HK-2 (cell line): ENCODE measurements around the gene CCDC102A.
A peak's percentile ranks its signal among the peaks of the same experiment; 100 is the strongest.
"Not testable (repeated sequence)": the region's sequence is repeated elsewhere in the genome, so short reads cannot be mapped to it uniquely, and the experiment has no call there.

Experiments used
- DNase-seq: peaks from one replicate; pipeline ENCODE4 v3.0.0-alpha.2; 2018; ENCODE audit not compliant: unreplicated experiment

Gene CCDC102A

GRCh38 chr16:57565461-57565860 lies 29.1 kb upstream of the CCDC102A start:
- no peak for DNase-seq

GRCh38 chr16:57564571-57565270 lies 28.4 kb upstream of the CCDC102A start:
- DNase-seq, result peak; percentile 34

- no peak for DNase-seq
Measured at GRCh38 chr16:57563761-57564160, 27.4 kb upstream of the CCDC102A start.

- no peak for DNase-seq
Measured at GRCh38 chr16:57563487-57563750, 27.0 kb upstream of the CCDC102A start.

- DNase-seq, result no peak
Measured at GRCh38 chr16:57562669-57563486, 26.5 kb upstream of the CCDC102A start.

- no peak for DNase-seq
Measured at GRCh38 chr16:57562066-57562465, 25.7 kb upstream of the CCDC102A start.

GRCh38 chr16:57559072-57559790 lies 22.9 kb upstream of the CCDC102A start:
- DNase-seq, result no peak

- no peak for DNase-seq
Measured at GRCh38 chr16:57556941-57557541, 20.7 kb upstream of the CCDC102A start.

- DNase-seq, result no peak
Measured at GRCh38 chr16:57555831-57556230, 19.5 kb upstream of the CCDC102A start.

- no peak for DNase-seq
Measured at GRCh38 chr16:57551057-57551456, 14.7 kb upstream of the CCDC102A start.

GRCh38 chr16:57549730-57550129 lies 13.4 kb upstream of the CCDC102A start:
- DNase-seq, result no peak

- DNase-seq, result no peak
Measured at GRCh38 chr16:57548408-57548807, 12.0 kb upstream of the CCDC102A start.

- DNase-seq, result not testable (repeated sequence)
Measured at GRCh38 chr16:57547524-57547923, 11.2 kb upstream of the CCDC102A start.

GRCh38 chr16:57544124-57544653 lies 7.8 kb upstream of the CCDC102A start:
- no peak for DNase-seq

GRCh38 chr16:57541754-57542435 lies 5.5 kb upstream of the CCDC102A start:
- no peak for DNase-seq

GRCh38 chr16:57540906-57541753 lies 4.8 kb upstream of the CCDC102A start:
- DNase-seq, result no peak

GRCh38 chr16:57540387-57540786 lies 4.0 kb upstream of the CCDC102A start:
- no peak for DNase-seq

- no peak for DNase-seq
Measured at GRCh38 chr16:57539072-57539796, 2.9 kb upstream of the CCDC102A start.

- no peak for DNase-seq
Measured at GRCh38 chr16:57538235-57538721, 1.9 kb upstream of the CCDC102A start.
